HG03196 (cell line): ENCODE results near the gene STX16.

Experiments
- ATAC-seq: cut with Tn5 transposase; IDR thresholded peaks from one replicate; pipeline ENCODE4 v1.9.1; 2021; ENCODE audit not compliant: unreplicated experiment

STX16 gene

GRCh38 chr20:58708246-58708931 is 57.3 kb downstream of the STX16 start:
- no peak for ATAC-seq

DNA sequence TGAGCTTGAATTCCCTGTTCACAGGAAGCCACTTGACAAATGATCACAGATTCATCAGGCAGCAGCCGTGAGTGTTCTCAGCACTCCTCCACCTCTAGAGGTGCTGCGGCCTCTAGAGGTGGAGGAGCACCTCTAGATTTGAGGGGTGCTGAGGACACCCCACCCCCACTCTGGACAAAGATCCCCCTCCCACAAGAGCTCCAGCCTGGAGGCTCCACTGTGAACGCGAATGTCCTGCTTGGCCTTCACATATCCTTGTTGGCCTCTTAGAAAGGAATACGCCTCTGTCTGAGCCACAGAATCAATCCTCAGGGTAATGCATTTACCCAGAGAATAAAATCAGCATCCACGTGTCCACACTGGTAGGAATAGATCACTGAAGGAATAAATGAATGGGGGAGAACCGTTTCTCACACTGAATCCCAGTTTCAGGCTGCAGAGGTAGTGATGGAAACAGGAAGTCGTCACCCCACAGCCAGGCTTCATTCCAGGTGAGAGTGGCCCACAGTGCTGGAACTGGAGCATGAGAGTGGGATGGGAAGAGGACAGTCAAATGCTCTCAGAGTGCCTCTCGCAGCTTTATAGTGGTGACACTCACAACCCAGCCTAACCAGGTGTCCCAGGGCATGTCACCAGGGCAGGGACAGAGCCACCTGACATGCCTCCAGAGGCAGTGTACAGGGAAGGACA is 58.1 kb downstream of the STX16 start:
- no peak for ATAC-seq

- no peak for ATAC-seq
Measured at GRCh38 chr20:58709703-58710039, 58.6 kb downstream of the STX16 start.

- no peak for ATAC-seq
Measured at GRCh38 chr20:58710481-58711265, 59.6 kb downstream of the STX16 start.

GRCh38 chr20:58711266-58712051 is 60.4 kb downstream of the STX16 start:
- no peak for ATAC-seq

GRCh38 chr20:58712151-58712791 is 61.2 kb downstream of the STX16 start:
- ATAC-seq, result no peak

DNA sequence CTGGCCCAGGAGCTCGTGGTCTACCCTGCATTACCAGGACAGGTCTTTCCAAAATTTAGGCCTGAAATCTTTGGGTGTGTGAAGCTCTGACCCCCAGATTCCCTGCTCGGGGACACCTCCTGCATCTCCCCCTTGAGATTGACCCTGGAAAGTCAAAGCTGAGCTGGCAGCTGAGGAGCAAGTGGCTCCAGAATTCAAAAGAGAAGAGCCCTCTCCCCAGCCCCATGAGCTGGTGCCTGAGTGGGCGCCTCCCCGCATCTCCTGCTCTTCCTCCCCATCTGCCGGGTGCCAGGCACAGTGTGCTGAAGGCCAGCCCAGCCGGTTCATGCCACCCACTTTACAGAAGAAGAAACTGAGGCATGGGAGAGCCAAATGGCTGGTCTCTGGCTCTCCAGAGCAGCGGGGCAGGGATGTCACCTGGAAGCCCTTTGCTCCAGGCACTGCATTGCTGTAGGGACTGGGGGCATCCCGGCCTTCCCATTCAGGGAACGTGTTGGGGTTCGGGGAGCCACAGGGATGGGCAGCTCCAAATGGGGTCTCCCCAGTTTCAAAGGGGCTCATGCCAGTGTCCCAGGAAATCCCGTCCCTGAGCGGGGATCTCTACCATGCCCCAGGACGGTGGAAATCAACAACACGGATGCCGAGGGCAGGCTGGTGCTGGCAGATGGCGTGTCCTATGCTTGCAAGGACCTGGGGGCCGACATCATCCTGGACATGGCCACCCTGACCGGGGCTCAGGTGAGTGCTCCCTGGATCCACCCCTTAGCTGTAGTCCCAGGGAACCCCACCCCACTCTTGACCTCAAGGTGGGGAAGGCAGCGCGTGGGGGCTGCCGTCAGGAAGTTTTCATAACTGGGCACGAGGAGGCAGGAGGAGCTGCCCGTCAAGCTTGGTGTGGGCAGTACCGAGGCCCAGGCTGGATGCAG is 62.0 kb downstream of the STX16 start:
- ATAC-seq, result no peak

DNA sequence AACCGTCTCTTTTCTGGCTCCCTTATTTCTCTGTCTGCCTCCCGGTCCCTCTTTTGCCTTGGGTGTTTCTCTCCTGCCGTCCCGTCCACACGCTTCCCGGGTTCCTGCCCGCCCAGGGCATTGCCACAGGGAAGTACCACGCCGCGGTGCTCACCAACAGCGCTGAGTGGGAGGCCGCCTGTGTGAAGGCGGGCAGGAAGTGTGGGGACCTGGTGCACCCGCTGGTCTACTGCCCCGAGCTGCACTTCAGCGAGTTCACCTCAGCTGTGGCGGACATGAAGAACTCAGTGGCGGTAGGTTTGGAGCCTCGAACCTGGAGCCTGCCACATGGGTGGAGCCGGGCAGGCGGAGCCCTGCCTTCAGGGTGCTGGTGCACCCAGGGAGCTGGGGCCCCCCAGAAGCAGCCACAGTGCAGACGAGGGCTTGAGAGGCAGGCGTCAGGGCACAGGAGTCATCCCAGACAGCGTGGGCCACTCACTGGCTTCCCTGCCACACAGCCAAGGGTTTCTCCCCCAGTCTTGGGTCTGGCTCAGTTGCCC is 62.8 kb downstream of the STX16 start:
- ATAC-seq, result no peak

- no peak for ATAC-seq
Measured at GRCh38 chr20:58714340-58714922, 63.3 kb downstream of the STX16 start.

DNA sequence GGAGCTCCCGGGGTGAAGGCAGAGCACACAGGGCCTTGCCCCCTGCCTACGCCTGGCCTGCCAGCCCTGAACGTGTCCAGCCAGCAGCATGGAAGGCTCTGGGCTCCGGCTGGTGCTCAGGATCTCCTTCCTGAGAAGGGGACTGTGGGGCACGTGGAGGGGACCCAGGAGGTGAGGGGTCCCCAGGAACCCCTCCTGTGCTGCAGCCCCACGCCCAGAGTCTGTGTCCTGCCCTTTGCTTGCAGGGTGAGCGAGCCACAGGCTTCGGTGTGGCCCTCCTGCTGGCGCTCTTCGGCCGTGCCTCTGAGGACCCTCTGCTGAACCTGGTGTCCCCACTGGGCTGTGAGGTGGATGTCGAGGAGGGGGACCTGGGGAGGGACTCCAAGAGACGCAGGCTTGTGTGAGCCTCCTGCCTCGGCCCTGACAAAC is 63.9 kb downstream of the STX16 start:
- ATAC-seq, result no peak

- ATAC-seq, result no peak
Measured at GRCh38 chr20:58715391-58715800, 64.3 kb downstream of the STX16 start.

- no peak for ATAC-seq
Measured at GRCh38 chr20:58715801-58716475, 64.9 kb downstream of the STX16 start.

DNA sequence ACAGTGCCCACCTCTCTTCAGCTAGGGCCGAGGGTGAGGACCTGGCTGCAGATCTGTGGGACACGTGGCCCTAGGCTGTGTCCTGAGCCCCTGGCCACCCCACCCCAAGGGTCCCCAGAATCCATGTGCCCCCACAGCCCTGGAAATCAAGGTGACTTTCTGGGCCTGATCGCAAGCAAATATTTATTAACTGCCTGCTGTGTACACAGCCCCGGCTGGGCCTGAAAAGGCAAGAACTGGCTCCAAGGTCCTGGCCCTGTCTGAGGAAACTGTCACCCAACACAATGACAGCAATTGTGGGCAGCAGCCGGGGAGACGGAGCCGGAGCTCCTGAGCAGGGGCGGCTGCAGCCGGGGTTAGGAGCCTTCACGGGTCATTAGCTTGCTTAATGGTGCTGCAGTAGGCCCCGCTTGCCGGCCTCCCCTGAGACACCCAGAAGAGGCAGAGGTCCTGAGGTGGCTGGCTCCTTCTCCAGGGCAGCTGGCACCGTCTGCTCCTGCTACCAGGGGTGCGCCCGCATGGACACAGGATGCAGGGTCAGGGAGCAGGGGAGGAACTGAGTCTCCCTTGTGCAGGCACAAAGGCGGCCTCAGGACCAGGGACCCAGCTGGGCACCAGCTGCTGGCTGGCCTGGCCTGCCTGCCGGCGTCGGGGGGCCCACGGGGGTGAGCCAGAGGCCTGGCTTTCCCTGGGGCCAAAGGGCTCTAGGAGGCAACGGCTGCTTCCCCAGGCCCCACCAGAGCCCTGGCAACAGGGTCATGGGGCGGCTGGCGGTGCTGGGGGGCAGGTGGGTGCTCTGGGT is 65.6 kb downstream of the STX16 start:
- no peak for ATAC-seq

- ATAC-seq, result no peak
Measured at GRCh38 chr20:58717278-58718091, 66.4 kb downstream of the STX16 start.

GRCh38 chr20:58718121-58718563 is 67.1 kb downstream of the STX16 start:
- no peak for ATAC-seq

- no peak for ATAC-seq
Measured at GRCh38 chr20:58718729-58719128, 67.6 kb downstream of the STX16 start.

DNA sequence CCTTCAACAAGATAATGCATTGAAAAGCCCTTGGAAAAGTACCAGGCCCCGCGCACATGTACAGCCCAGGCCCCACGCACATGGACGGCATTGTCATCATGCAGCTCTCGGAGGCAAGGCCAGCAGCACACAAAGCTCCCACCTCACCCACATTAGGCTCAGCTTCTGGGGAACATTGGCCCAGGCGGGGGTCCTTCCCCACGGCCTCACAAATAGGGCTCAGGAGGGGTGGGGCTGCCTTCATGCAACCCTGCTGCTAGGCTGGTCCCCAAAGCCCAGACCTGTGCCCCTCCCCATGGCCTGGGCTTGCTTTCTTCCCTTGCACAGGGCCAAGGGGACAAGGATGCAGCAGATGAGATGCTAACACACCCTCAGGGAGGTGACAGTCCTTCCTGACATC is 68.2 kb downstream of the STX16 start:
- no peak for ATAC-seq
